Measurements from ENCODE around the gene RAX2.

RAX2 gene

GRCh38 chr19:3788996-3789778 lies 17.2 kb upstream of the RAX2 start:
- Histone ChIP-seq H2BK120ac (ENCODE audit: low read depth, low read length) (no peak overlapping the region), H3K4me1 (ENCODE audit: control insufficient read depth, low read depth, low read length) (no peaks in the 10 kb centered on the region), H3K4me3 (ENCODE audit: low read length) (no peak overlapping the region), H3K4ac (ENCODE audit: low read depth, low read length) (no peak overlapping the region), H4K5ac (ENCODE audit: low read length) (no peak overlapping the region), H3K79me2 (ENCODE audit: control insufficient read depth, insufficient read depth, low read length) (no peaks in the 10 kb centered on the region), H2BK15ac (replicated peaks; ENCODE audit: low read depth) (no peak overlapping the region), H3K27ac (ENCODE audit: low read depth, low read length) (no peak overlapping the region), H3K36me3 (ENCODE audit: control insufficient read depth, insufficient read depth, low read length) (no peaks in the 10 kb centered on the region), H3K56ac (ENCODE audit: low read length) (no peak overlapping the region), H3K79me1 (ENCODE audit: low read length) (no peaks in the 10 kb centered on the region), H2BK5ac (ENCODE audit: low read length) (no peak overlapping the region), H3K4me2 (ENCODE audit: low read length) (no peak overlapping the region), H4K8ac (ENCODE audit: low read depth, low read length) (no peak overlapping the region), H3K18ac (ENCODE audit: low read length) (no peak overlapping the region), H3K9ac (ENCODE audit: low read length) (no peak overlapping the region), H3K23ac (ENCODE audit: low read length) (no peak overlapping the region), H3K27me3 (ENCODE audit: insufficient read depth, low read length, poor library complexity) (peaks cover 13% of the 10 kb centered on the region), H2AK5ac (ENCODE audit: low read length) (no peak overlapping the region)
- no peak for DNase-seq
- no CpG with 5 or more reads among the region's 16 CpGs for WGBS (ENCODE audit: extremely low coverage, insufficient coverage, low lambda C conversion rate)

DNA sequence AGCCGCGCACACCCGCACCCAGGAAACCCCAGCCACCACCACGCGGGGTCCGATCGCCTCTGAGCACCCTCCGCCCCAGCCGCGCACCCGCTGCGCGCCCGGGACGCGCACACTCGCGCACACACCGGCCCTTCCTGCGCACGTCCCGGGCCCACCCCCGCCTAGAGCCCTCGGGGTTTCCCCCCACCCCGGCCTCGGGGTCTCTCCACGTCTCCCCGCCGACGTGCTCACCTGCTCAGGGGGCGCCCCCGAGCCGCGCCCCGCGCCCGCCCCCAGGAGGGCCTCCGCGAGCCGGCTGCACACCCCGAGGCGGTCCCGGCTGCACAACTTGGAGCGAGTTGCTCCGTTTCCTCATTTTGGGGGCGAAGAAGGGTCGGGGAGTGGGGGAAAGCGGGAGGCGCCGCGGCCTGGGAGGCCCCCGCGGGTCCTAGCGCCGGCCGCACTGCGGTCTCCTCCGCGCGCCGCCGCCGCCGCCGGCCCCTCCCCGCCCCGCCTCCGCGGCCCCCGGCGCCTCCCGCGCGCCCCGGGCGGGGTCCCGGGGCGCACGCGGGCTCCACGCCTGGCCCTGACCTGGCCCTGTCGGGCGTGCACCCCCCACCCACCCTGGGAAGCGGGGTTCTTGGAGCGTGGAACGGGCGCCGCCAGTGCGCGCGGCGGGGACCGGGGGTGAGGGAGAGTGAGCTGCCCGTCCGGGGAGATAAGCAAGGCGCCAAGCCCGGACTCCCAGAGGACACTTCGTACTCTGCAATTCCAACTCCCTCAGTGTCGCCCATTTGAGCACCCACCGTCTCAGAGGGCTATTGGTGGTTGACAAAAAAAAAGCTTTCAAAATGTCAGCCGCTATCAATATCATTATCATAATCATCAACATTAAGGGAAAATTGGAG lies 14.2 kb upstream of the RAX2 start, which contains the start of gene MATK:
Gene MATK, minus strand, starts transcription at position 444 of the 887 bp plus-strand sequence. CDS start 1,246 bp downstream, outside the sequence.
- WGBS (ENCODE audit: extremely low coverage, insufficient coverage, low lambda C conversion rate), result no CpG with 5 or more reads among the region's 101 CpGs
- Histone ChIP-seq H3K27ac (ENCODE audit: low read depth, low read length) (no peak within 1 kb of the TSS), H4K8ac (ENCODE audit: low read depth, low read length) (no peak within 1 kb of the TSS), H3K79me1 (ENCODE audit: low read length) (no peaks in the 10 kb centered on the region), H3K4ac (ENCODE audit: low read depth, low read length) (no peak within 1 kb of the TSS), H2BK5ac (ENCODE audit: low read length) (no peak within 1 kb of the TSS), H2BK15ac (replicated peaks; ENCODE audit: low read depth) (no peak within 1 kb of the TSS), H2BK120ac (ENCODE audit: low read depth, low read length) (no peak within 1 kb of the TSS), H3K9ac (ENCODE audit: low read length) (peak within 1 kb of the TSS; percentile 24), H4K5ac (ENCODE audit: low read length) (no peak within 1 kb of the TSS), H3K18ac (ENCODE audit: low read length) (peak within 1 kb of the TSS; percentile 52), H3K36me3 (ENCODE audit: control insufficient read depth, insufficient read depth, low read length) (no peaks in the 10 kb centered on the region), H3K4me1 (ENCODE audit: control insufficient read depth, low read depth, low read length) (no peaks in the 10 kb centered on the region), H3K4me2 (ENCODE audit: low read length) (peak within 1 kb of the TSS; percentile 62), H3K23ac (ENCODE audit: low read length) (no peak within 1 kb of the TSS), H3K27me3 (ENCODE audit: insufficient read depth, low read length, poor library complexity) (peaks cover 13% of the 10 kb centered on the region), H3K79me2 (ENCODE audit: control insufficient read depth, insufficient read depth, low read length) (no peaks in the 10 kb centered on the region), H2AK5ac (ENCODE audit: low read length) (no peak within 1 kb of the TSS), H3K4me3 (ENCODE audit: low read length) (no peak within 1 kb of the TSS), H3K56ac (ENCODE audit: low read length) (peak within 1 kb of the TSS; percentile 73)
- no peak for DNase-seq

DNA sequence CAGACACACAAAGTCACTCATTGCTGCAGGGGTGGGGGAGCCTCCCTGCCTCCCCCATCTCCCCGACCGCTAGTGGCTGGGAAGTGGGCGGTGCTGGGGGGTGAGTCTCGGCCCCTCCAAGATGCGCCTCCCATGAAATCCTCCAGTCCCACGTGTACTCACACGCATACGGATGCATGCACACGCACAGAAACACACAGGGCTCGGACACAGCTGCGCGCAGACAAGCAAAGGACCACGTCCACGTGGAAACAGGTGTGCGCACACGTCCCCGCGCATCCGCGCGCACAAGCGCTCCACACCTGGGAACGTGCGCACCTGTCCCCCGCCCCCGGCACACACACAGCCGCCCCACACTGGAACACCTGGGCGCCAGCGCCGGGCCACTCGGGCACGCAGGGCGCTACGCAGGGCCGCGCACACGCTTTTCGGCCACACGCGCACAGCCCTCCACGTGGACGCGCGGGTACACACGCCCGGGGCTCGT lies 13.5 kb upstream of the RAX2 start:
- no peak for DNase-seq

GRCh38 chr19:3784607-3785450 lies 12.8 kb upstream of the RAX2 start:
- H4K8ac ChIP-seq (ENCODE audit: low read depth, low read length), result no peak overlapping the region
- no peak overlapping the region for H2BK5ac ChIP-seq (ENCODE audit: low read length)
- WGBS (ENCODE audit: extremely low coverage, insufficient coverage, low lambda C conversion rate), result no CpG with 5 or more reads among the region's 25 CpGs
- no peak overlapping the region for H3K27ac ChIP-seq (ENCODE audit: low read depth, low read length)
- H3K4me2 ChIP-seq (ENCODE audit: low read length), result no peak overlapping the region
- peaks cover 13% of the 10 kb centered on the region for H3K27me3 ChIP-seq (ENCODE audit: insufficient read depth, low read length, poor library complexity)
- no peaks in the 10 kb centered on the region for H3K79me2 ChIP-seq (ENCODE audit: control insufficient read depth, insufficient read depth, low read length)
- no peak overlapping the region for H2BK15ac ChIP-seq (replicated peaks; ENCODE audit: low read depth)
- peak; percentile 18 for DNase-seq
- no peak overlapping the region for H3K18ac ChIP-seq (ENCODE audit: low read length)
- H2BK120ac ChIP-seq (ENCODE audit: low read depth, low read length), result no peak overlapping the region
- no peak overlapping the region for H3K56ac ChIP-seq (ENCODE audit: low read length)
- H2AK5ac ChIP-seq (ENCODE audit: low read length), result no peak overlapping the region
- no peaks in the 10 kb centered on the region for H3K4me1 ChIP-seq (ENCODE audit: control insufficient read depth, low read depth, low read length)
- no peak overlapping the region for H3K23ac ChIP-seq (ENCODE audit: low read length)
- no peak overlapping the region for H3K4me3 ChIP-seq (ENCODE audit: low read length)
- no peak overlapping the region for H4K5ac ChIP-seq (ENCODE audit: low read length)
- H3K4ac ChIP-seq (ENCODE audit: low read depth, low read length), result no peak overlapping the region
- no peak overlapping the region for H3K9ac ChIP-seq (ENCODE audit: low read length)
- no peaks in the 10 kb centered on the region for H3K36me3 ChIP-seq (ENCODE audit: control insufficient read depth, insufficient read depth, low read length)
- H3K79me1 ChIP-seq (ENCODE audit: low read length), result no peaks in the 10 kb centered on the region

More for the DNA sequence above, 13.5 kb upstream of the RAX2 start:
- Histone ChIP-seq H3K23ac (ENCODE audit: low read length) (no peak overlapping the region), H2AK5ac (ENCODE audit: low read length) (no peak overlapping the region), H3K79me2 (ENCODE audit: control insufficient read depth, insufficient read depth, low read length) (no peaks in the 10 kb centered on the region), H4K8ac (ENCODE audit: low read depth, low read length) (no peak overlapping the region), H3K4me3 (ENCODE audit: low read length) (no peak overlapping the region), H3K4me2 (ENCODE audit: low read length) (peak overlapping the region; percentile 62), H3K36me3 (ENCODE audit: control insufficient read depth, insufficient read depth, low read length) (no peaks in the 10 kb centered on the region), H3K56ac (ENCODE audit: low read length) (peak overlapping the region; percentile 67), H3K4me1 (ENCODE audit: control insufficient read depth, low read depth, low read length) (no peaks in the 10 kb centered on the region), H3K27ac (ENCODE audit: low read depth, low read length) (no peak overlapping the region), H2BK5ac (ENCODE audit: low read length) (no peak overlapping the region), H3K27me3 (ENCODE audit: insufficient read depth, low read length, poor library complexity) (peaks cover 13% of the 10 kb centered on the region), H3K79me1 (ENCODE audit: low read length) (no peaks in the 10 kb centered on the region), H2BK120ac (ENCODE audit: low read depth, low read length) (no peak overlapping the region), H3K18ac (ENCODE audit: low read length) (no peak overlapping the region), H3K9ac (ENCODE audit: low read length) (peak overlapping the region; percentile 24), H2BK15ac (replicated peaks; ENCODE audit: low read depth) (no peak overlapping the region), H4K5ac (ENCODE audit: low read length) (no peak overlapping the region), H3K4ac (ENCODE audit: low read depth, low read length) (no peak overlapping the region)
- WGBS (ENCODE audit: extremely low coverage, insufficient coverage, low lambda C conversion rate), result no CpG with 5 or more reads among the region's 47 CpGs
